Neural progenitor cell (in vitro differentiated cells): ENCODE data around the gene SMCO3. TPM values are rescaled to one million over a fixed set of nuclear protein-coding genes. Genes with fewer than 3 reads are reported as not detected.

ENCODE experiments used
- DNase-seq: peaks from one replicate; pipeline ENCODE4 v3.0.0-alpha.2; 2016; ENCODE audit warnings: low spot score
- H2AFZ ChIP-seq: fragments of 200-600 bp; sonication (generic); replicated peaks from 2 replicates; pipeline ENCODE4 v1.6.1; 2016; ENCODE audit warnings: antibody characterized with exemption
- H3F3A ChIP-seq: fragments of 200-600 bp; sonication (generic); 2 replicates; pipeline ENCODE4 v1.6.1; 2016; ENCODE audit warnings: antibody characterized with exemption, low read depth
- H3K27ac ChIP-seq: fragments of 200-600 bp; sonication (generic); 2 replicates; pipeline ENCODE4 v1.5.1; 2016; ENCODE audit warnings: mild to moderate bottlenecking
- H3K27me3 ChIP-seq: fragments of 200-600 bp; sonication (generic); 2 replicates; pipeline ENCODE4 v1.6.1; 2016; ENCODE audit warnings: mild to moderate bottlenecking, moderate library complexity
- H3K36me3 ChIP-seq: fragments of 200-600 bp; sonication (generic); 2 replicates; pipeline ENCODE4 v1.5.1; 2016
- H3K4me1 ChIP-seq: fragments of 200-600 bp; sonication (generic); 2 replicates; pipeline ENCODE4 v1.6.1; 2016; ENCODE audit warnings: mixed run types
- H3K4me2 ChIP-seq: fragments of 200-600 bp; sonication (generic); 2 replicates; pipeline ENCODE4 v1.6.1; 2016
- H3K4me3 ChIP-seq: fragments of 200-600 bp; sonication (generic); 2 replicates; pipeline ENCODE4 v1.5.1; 2016
- H3K79me2 ChIP-seq: fragments of 200-600 bp; sonication (generic); 2 replicates; pipeline ENCODE4 v1.6.1; 2016; ENCODE audit warnings: low read depth
- H3K9ac ChIP-seq: fragments of 200-600 bp; sonication (generic); 2 replicates; pipeline ENCODE4 v1.6.1; 2016
- H3K9me3 ChIP-seq: fragments of 200-600 bp; sonication (generic); 2 replicates; pipeline ENCODE4 v1.5.1; 2016; ENCODE audit warnings: low read depth
- H4K20me1 ChIP-seq: fragments of 200-600 bp; sonication (generic); 2 replicates; pipeline ENCODE4 v1.6.1; 2016; ENCODE audit warnings: low read depth
- H3K27ac Mint-ChIP-seq: 3 replicates; pipeline ENCODE4 v1.8.0; 2021; ENCODE audit warnings: mixed read lengths
- H3K27me3 Mint-ChIP-seq: 2 replicates; pipeline ENCODE4 v1.8.0; 2022; ENCODE audit warnings: low read depth, mild to moderate bottlenecking, inconsistent platforms, moderate library complexity, mixed read lengths; ENCODE audit not compliant: insufficient read depth
- H3K36me3 Mint-ChIP-seq: 3 replicates; pipeline ENCODE4 v1.8.0; 2021; ENCODE audit warnings: mixed read lengths
- H3K4me1 Mint-ChIP-seq: 3 replicates; pipeline ENCODE4 v1.8.0; 2021; ENCODE audit warnings: mixed read lengths
- H3K4me3 Mint-ChIP-seq: 3 replicates; pipeline ENCODE4 v1.8.0; 2021; ENCODE audit warnings: mild to moderate bottlenecking, moderate library complexity, mixed read lengths
- H3K9me3 Mint-ChIP-seq: 3 replicates; pipeline ENCODE4 v1.8.0; 2020; ENCODE audit warnings: mixed read lengths
- EZH2 ChIP-seq: fragments of 200-600 bp; sonication (generic); IDR thresholded peaks from 2 replicates; pipeline ENCODE4 v1.6.1; 2017; ENCODE audit warnings: antibody characterized with exemption, mild to moderate bottlenecking, moderate library complexity
- EZH2phosphoT487 ChIP-seq: fragments of 200-600 bp; sonication (generic); IDR thresholded peaks from 2 replicates; pipeline ENCODE4 v1.6.1; 2017; ENCODE audit warnings: antibody characterized with exemption
- total RNA-seq: library from RNA; depleted of rRNA; stranded (reverse); fragments of >200 nt; gene quantifications from 2 replicates; pipeline ENCODE4 v1.2.3, GENCODE V29; 2015; ENCODE audit warnings: low replicate concordance
- TF ChIP-seq, protein P1 (sequence below): fragments of 200-600 bp; sonication (generic); IDR thresholded peaks from 2 replicates; pipeline ENCODE4 v1.5.1; 2017; ENCODE audit warnings: antibody characterized with exemption, mild to moderate bottlenecking

The SMCO3 gene
- total RNA-seq, 1 donor from 2014 or later: not detected

GRCh38 chr12:14833336-14833735 is 19.4 kb upstream of the SMCO3 start:
- no peak overlapping the region for H3K27ac Mint-ChIP-seq
- H3K79me2 ChIP-seq: no peaks in the 10 kb centered on the region
- no peak overlapping the region for H3K9ac ChIP-seq
- no peaks in the 10 kb centered on the region for H3K36me3 ChIP-seq
- no peaks in the 10 kb centered on the region for H3K27me3 ChIP-seq
- no peak for TF ChIP-seq EZH2
- TF ChIP-seq, protein P1, sequence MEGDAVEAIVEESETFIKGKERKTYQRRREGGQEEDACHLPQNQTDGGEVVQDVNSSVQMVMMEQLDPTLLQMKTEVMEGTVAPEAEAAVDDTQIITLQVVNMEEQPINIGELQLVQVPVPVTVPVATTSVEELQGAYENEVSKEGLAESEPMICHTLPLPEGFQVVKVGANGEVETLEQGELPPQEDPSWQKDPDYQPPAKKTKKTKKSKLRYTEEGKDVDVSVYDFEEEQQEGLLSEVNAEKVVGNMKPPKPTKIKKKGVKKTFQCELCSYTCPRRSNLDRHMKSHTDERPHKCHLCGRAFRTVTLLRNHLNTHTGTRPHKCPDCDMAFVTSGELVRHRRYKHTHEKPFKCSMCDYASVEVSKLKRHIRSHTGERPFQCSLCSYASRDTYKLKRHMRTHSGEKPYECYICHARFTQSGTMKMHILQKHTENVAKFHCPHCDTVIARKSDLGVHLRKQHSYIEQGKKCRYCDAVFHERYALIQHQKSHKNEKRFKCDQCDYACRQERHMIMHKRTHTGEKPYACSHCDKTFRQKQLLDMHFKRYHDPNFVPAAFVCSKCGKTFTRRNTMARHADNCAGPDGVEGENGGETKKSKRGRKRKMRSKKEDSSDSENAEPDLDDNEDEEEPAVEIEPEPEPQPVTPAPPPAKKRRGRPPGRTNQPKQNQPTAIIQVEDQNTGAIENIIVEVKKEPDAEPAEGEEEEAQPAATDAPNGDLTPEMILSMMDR: no peak
- no peak for TF ChIP-seq EZH2phosphoT487
- no peak overlapping the region for H2AFZ ChIP-seq
- H3K27me3 Mint-ChIP-seq: peaks cover 3% of the 10 kb centered on the region
- H4K20me1 ChIP-seq: no peaks in the 10 kb centered on the region
- H3K4me3 Mint-ChIP-seq: no peak overlapping the region
- no peaks in the 10 kb centered on the region for H3K4me1 Mint-ChIP-seq
- H3K4me3 ChIP-seq: no peak overlapping the region
- DNase-seq: no peak
- H3K9me3 ChIP-seq: no peaks in the 10 kb centered on the region
- H3K4me1 ChIP-seq: no peaks in the 10 kb centered on the region
- H3K9me3 Mint-ChIP-seq: no peaks in the 10 kb centered on the region
- H3K4me2 ChIP-seq: no peak overlapping the region
- no peak overlapping the region for H3K27ac ChIP-seq
- no peaks in the 10 kb centered on the region for H3K36me3 Mint-ChIP-seq
- H3F3A ChIP-seq: no peaks in the 10 kb centered on the region

- H3K4me1 ChIP-seq: no peaks in the 10 kb centered on the region
- H3K4me1 Mint-ChIP-seq: no peaks in the 10 kb centered on the region
- H3K4me3 ChIP-seq: no peak overlapping the region
- H3K27me3 Mint-ChIP-seq: no peaks in the 10 kb centered on the region
- no peak overlapping the region for H3K9ac ChIP-seq
- TF ChIP-seq EZH2phosphoT487: no peak
- no peak for TF ChIP-seq EZH2
- TF ChIP-seq, protein P1: no peak
- no peaks in the 10 kb centered on the region for H4K20me1 ChIP-seq
- H3K9me3 Mint-ChIP-seq: no peaks in the 10 kb centered on the region
- DNase-seq: peak; percentile 12
- no peaks in the 10 kb centered on the region for H3K27me3 ChIP-seq
- H3K27ac ChIP-seq: no peak overlapping the region
- H3K36me3 Mint-ChIP-seq: no peaks in the 10 kb centered on the region
- H3K4me3 Mint-ChIP-seq: no peak overlapping the region
- H3K36me3 ChIP-seq: no peaks in the 10 kb centered on the region
- H2AFZ ChIP-seq: no peak overlapping the region
- H3K27ac Mint-ChIP-seq: no peak overlapping the region
- H3K9me3 ChIP-seq: no peaks in the 10 kb centered on the region
- no peaks in the 10 kb centered on the region for H3F3A ChIP-seq
- H3K79me2 ChIP-seq: no peaks in the 10 kb centered on the region
- no peak overlapping the region for H3K4me2 ChIP-seq
Measured at GRCh38 chr12:14828892-14829291, 14.9 kb upstream of the SMCO3 start.

DNA sequence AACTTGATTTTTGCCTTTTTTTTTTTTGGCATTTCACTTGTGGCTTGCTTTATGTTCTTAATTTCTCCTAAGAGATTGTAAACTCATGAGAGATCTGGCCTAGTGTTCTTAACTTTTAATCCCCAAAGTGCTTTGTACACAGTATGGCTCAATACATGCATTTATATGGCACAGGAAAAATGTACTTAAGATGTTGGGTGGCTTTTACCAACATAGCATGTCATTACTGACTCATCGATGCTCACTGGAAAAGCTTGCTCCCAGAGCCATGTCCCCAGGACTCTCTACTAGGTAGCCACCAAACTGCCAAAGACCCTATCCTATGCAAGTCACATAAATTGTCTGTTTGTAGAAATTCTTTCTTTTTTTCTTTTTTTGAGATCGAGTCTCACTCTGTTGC is 13.1 kb upstream of the SMCO3 start:
- H3K4me2 ChIP-seq: no peak overlapping the region
- no peaks in the 10 kb centered on the region for H3K36me3 Mint-ChIP-seq
- H3F3A ChIP-seq: no peaks in the 10 kb centered on the region
- no peaks in the 10 kb centered on the region for H3K4me1 Mint-ChIP-seq
- no peak for DNase-seq
- H3K27me3 Mint-ChIP-seq: no peaks in the 10 kb centered on the region
- TF ChIP-seq EZH2 (no peak), EZH2phosphoT487 (no peak)
- TF ChIP-seq, protein P1: no peak
- H2AFZ ChIP-seq: no peak overlapping the region
- no peak overlapping the region for H3K4me3 ChIP-seq
- H3K79me2 ChIP-seq: no peaks in the 10 kb centered on the region
- H3K9ac ChIP-seq: no peak overlapping the region
- H3K27me3 ChIP-seq: no peaks in the 10 kb centered on the region
- H3K36me3 ChIP-seq: no peaks in the 10 kb centered on the region
- H3K4me3 Mint-ChIP-seq: no peak overlapping the region
- H3K27ac Mint-ChIP-seq: no peak overlapping the region
- H3K9me3 ChIP-seq: no peaks in the 10 kb centered on the region
- no peaks in the 10 kb centered on the region for H4K20me1 ChIP-seq
- H3K4me1 ChIP-seq: no peaks in the 10 kb centered on the region
- no peaks in the 10 kb centered on the region for H3K9me3 Mint-ChIP-seq
- H3K27ac ChIP-seq: no peak overlapping the region

DNA sequence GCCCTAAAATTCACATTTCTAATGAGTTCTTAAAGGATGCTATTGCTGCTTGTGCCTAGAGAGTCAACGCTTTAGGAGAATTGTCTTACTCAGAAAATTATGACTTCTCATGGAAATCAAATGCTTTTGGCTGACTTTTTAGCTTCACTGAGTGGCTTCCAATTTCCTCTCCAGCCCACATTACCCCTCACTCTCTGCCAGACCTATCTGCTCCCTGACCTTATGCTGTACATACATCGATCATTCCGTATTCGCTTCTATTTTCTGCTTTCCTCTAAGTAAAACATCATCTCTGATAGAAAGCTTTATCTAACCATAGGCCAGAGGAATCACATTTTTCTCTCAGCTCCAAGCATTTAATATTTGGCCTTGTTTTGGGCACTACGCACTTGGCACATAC is 12.5 kb upstream of the SMCO3 start:
- Mint-ChIP-seq H3K4me1 (no peaks in the 10 kb centered on the region), H3K27me3 (no peaks in the 10 kb centered on the region), H3K27ac (no peak overlapping the region), H3K4me3 (no peak overlapping the region), H3K9me3 (no peaks in the 10 kb centered on the region), H3K36me3 (no peaks in the 10 kb centered on the region)
- Histone ChIP-seq H3K36me3 (no peaks in the 10 kb centered on the region), H3F3A (no peaks in the 10 kb centered on the region), H2AFZ (no peak overlapping the region), H3K79me2 (no peaks in the 10 kb centered on the region), H3K4me3 (no peak overlapping the region), H3K9me3 (no peaks in the 10 kb centered on the region), H3K9ac (no peak overlapping the region), H3K27ac (no peak overlapping the region), H4K20me1 (no peaks in the 10 kb centered on the region), H3K27me3 (no peaks in the 10 kb centered on the region), H3K4me1 (no peaks in the 10 kb centered on the region), H3K4me2 (no peak overlapping the region)
- no peak for DNase-seq
- TF ChIP-seq, protein P1: no peak
- TF ChIP-seq EZH2phosphoT487 (no peak), EZH2 (no peak)
